DND-41 (cell line): Measurements from ENCODE around the gene ABL2.

Experiments used
- ATAC-seq: fragments of 200-7000 bp; cut with Tn5 transposase; 3 replicates; pipeline ENCODE4 v1.9.1; 2021; ENCODE audit warnings: low read depth; ENCODE audit not compliant: insufficient read depth
- DNase-seq: peaks from one replicate; pipeline ENCODE4 v3.0.0-alpha.2; 2020
- H2AFZ ChIP-seq: 2 replicates; pipeline ENCODE4 v1.6.0; 2012; ENCODE audit warnings: low read depth, low read length
- H3K27ac ChIP-seq: 2 replicates; pipeline ENCODE4 v1.5.1; 2012; ENCODE audit warnings: low read length, inconsistent platforms
- H3K27me3 ChIP-seq: fragments of 200-600 bp; sonication (generic); 2 replicates; pipeline ENCODE4 v1.6.0; 2012; ENCODE audit warnings: low read length, mild to moderate bottlenecking, inconsistent platforms; ENCODE audit not compliant: insufficient read depth, poor library complexity
- H3K36me3 ChIP-seq: 2 replicates; pipeline ENCODE4 v1.5.1; 2012; ENCODE audit warnings: low read length, inconsistent platforms; ENCODE audit not compliant: insufficient read depth
- H3K4me1 ChIP-seq: 2 replicates; pipeline ENCODE4 v1.5.1; 2012; ENCODE audit warnings: mild to moderate bottlenecking, low read length; ENCODE audit not compliant: insufficient read depth
- H3K4me2 ChIP-seq: 2 replicates; pipeline ENCODE4 v1.6.0; 2012; ENCODE audit warnings: mild to moderate bottlenecking, moderate library complexity, low read length, inconsistent platforms; ENCODE audit not compliant: insufficient read depth
- H3K4me3 ChIP-seq, 2 experiments: fragments of 200-600 bp in 1 of 2; shearing (Covaris generic) in 1 of 2; 2 replicates each; pipeline ENCODE4 v1.5.1; 2012 to 2016; ENCODE audit warnings: inconsistent platforms in 2 of 2, low read length in 2 of 2, mild to moderate bottlenecking in 2 of 2, low read depth in 1 of 2, moderate library complexity in 1 of 2
- H3K79me2 ChIP-seq: 2 replicates; pipeline ENCODE4 v1.6.0; 2012; ENCODE audit warnings: low read length, inconsistent platforms; ENCODE audit not compliant: insufficient read depth
- H3K9ac ChIP-seq: 2 replicates; pipeline ENCODE4 v1.6.0; 2012; ENCODE audit warnings: low read depth, mild to moderate bottlenecking, inconsistent platforms, low read length, moderate library complexity
- H3K9me3 ChIP-seq: 2 replicates; pipeline ENCODE4 v1.5.1; 2012; ENCODE audit warnings: low read length, moderate library complexity, mild to moderate bottlenecking, inconsistent platforms; ENCODE audit not compliant: insufficient read depth, severe bottlenecking
- H4K20me1 ChIP-seq: 2 replicates; pipeline ENCODE4 v1.6.0; 2012; ENCODE audit warnings: low read length; ENCODE audit not compliant: insufficient read depth
- CTCF ChIP-seq: IDR thresholded peaks from 2 replicates; pipeline ENCODE4 v1.5.1; 2012; ENCODE audit warnings: borderline replicate concordance, low read length, moderate library complexity, mild to moderate bottlenecking; ENCODE audit not compliant: poor library complexity, severe bottlenecking; ENCODE audit errors: extremely low read depth
- EZH2 ChIP-seq: IDR thresholded peaks from 3 replicates; pipeline ENCODE4 v1.6.1; 2012; ENCODE audit warnings: borderline replicate concordance, low read depth, mild to moderate bottlenecking, moderate library complexity, low read length, inconsistent platforms; ENCODE audit not compliant: severe bottlenecking

ABL2 gene

GRCh38 chr1:179146476-179146875, 83.0 kb downstream of the ABL2 start:
- DNase-seq (no peak), ATAC-seq (no peak)
- Histone ChIP-seq H2AFZ (no peak overlapping the region), H3K27ac (no peak overlapping the region), H3K79me2 (0 out of 2 replicates have a peak, but pooled peaks cover 2% of the 10 kb centered on the region), H4K20me1 (no peaks in the 10 kb centered on the region), H3K4me3 (no peak overlapping the region), H3K4me1 (peaks cover 3% of the 10 kb centered on the region; the same call in 1 of the 2 replicates), H3K9ac (no peak overlapping the region), H3K36me3 (no peaks in the 10 kb centered on the region), H3K27me3 (no peaks in the 10 kb centered on the region), H3K9me3 (no peaks in the 10 kb centered on the region), H3K4me2 (no peak overlapping the region)
- TF ChIP-seq EZH2 (no peak), CTCF (no peak)

- no peaks in the 10 kb centered on the region for H3K27me3 ChIP-seq
- no peak overlapping the region for H3K4me3 ChIP-seq
- TF ChIP-seq CTCF (no peak), EZH2 (no peak)
- H3K4me1 ChIP-seq, result peaks cover 5% of the 10 kb centered on the region; the same call in 1 of the 2 replicates
- 0 out of 2 replicates have a peak, but pooled peaks cover 2% of the 10 kb centered on the region for H3K79me2 ChIP-seq
- H3K27ac ChIP-seq, result no peak overlapping the region
- H3K9me3 ChIP-seq, result no peaks in the 10 kb centered on the region
- DNase-seq, result no peak
- H3K9ac ChIP-seq, result no peak overlapping the region
- no peak for ATAC-seq
- H3K36me3 ChIP-seq, result no peaks in the 10 kb centered on the region
- no peak overlapping the region for H3K4me2 ChIP-seq
- no peaks in the 10 kb centered on the region for H4K20me1 ChIP-seq
- no peak overlapping the region for H2AFZ ChIP-seq
Observed at GRCh38 chr1:179145521-179145920, 84.0 kb downstream of the ABL2 start.

- Histone ChIP-seq H3K36me3 (no peaks in the 10 kb centered on the region), H3K79me2 (peaks cover 5% of the 10 kb centered on the region; the same call in 1 of the 2 replicates), H3K4me2 (no peak overlapping the region), H3K4me3 (no peak overlapping the region), H3K4me1 (peaks cover 5% of the 10 kb centered on the region; the same call in 1 of the 2 replicates), H3K9me3 (no peaks in the 10 kb centered on the region), H3K27ac (no peak overlapping the region), H4K20me1 (no peaks in the 10 kb centered on the region), H3K27me3 (no peaks in the 10 kb centered on the region), H2AFZ (no peak overlapping the region), H3K9ac (no peak overlapping the region)
- DNase-seq, result no peak
- no peak for TF ChIP-seq EZH2
- no peak for TF ChIP-seq CTCF
- no peak for ATAC-seq
Observed at GRCh38 chr1:179144626-179145025, 84.9 kb downstream of the ABL2 start.

- TF ChIP-seq CTCF (no peak), EZH2 (no peak)
- peaks cover 5% of the 10 kb centered on the region; the same call in 1 of the 2 replicates for H3K79me2 ChIP-seq
- H4K20me1 ChIP-seq, result no peaks in the 10 kb centered on the region
- ATAC-seq, result no peak
- H2AFZ ChIP-seq, result no peak overlapping the region
- no peaks in the 10 kb centered on the region for H3K27me3 ChIP-seq
- DNase-seq, result no peak
- H3K9me3 ChIP-seq, result no peaks in the 10 kb centered on the region
- peaks cover 5% of the 10 kb centered on the region; the same call in 1 of the 2 replicates for H3K4me1 ChIP-seq
- no peaks in the 10 kb centered on the region for H3K36me3 ChIP-seq
- no peak overlapping the region for H3K4me2 ChIP-seq
- no peak overlapping the region for H3K9ac ChIP-seq
- H3K27ac ChIP-seq, result no peak overlapping the region
- no peak overlapping the region for H3K4me3 ChIP-seq
Observed at GRCh38 chr1:179143322-179143721, 86.2 kb downstream of the ABL2 start.
